K562 (cell line): ENCODE data around the gene CNTF. TPM values are rescaled to one million over a fixed set of nuclear protein-coding genes. Genes with fewer than 3 reads are reported as not detected.

Source experiments
- ATAC-seq: fragments of 200-7000 bp; cut with Tn5 transposase; 3 replicates; pipeline ENCODE4 v1.9.1; 2020; ENCODE audit warnings: moderate library complexity
- BruUV-seq: library from RNA; stranded (reverse); fragments of 400-500 nt; replicated peaks from 2 replicates; lab custom pipeline; 2021; lab: Mats Ljungman, UMichigan
- CTCF ChIA-PET: fragments of 300-600 bp; formaldehyde crosslinking; extraction: SDS; loops from one replicate; lab custom pipeline; 2021; ENCODE audit warnings: low intra/inter-chr PET ratio; lab: Yijun Ruan, JAX
- POLR2A ChIA-PET: fragments of 300-600, 350-650 bp; sonication (Branson Sonifier 250); formaldehyde crosslinking; extraction: SDS; loops from one replicate; lab custom pipeline; 2021; ENCODE audit warnings: antibody characterized with exemption, inconsistent platforms; lab: Yijun Ruan, JAX
- DNase-seq, 4 experiments: peaks; one replicate each; pipeline versions ENCODE4 v3.0.0 to v3.0.0-alpha.2; 2011 to 2018; ENCODE audit warnings: low spot score in 3 of 4, mixed read lengths in 3 of 4; ENCODE audit errors: extremely low read depth in 1 of 4
- FAIRE-seq: peaks from 2 replicates; lab custom pipeline; 2011; peaks lifted over from hg19 to GRCh38; lab: Jason Lieb, UNC
- H2AFZ ChIP-seq: 2 replicates; pipeline ENCODE4 v1.6.0; 2011; ENCODE audit warnings: low read depth, low read length, control low read depth, inconsistent platforms
- H3K27ac ChIP-seq: fragments of 200-600 bp; 3 replicates; pipeline ENCODE4 v1.8.0; 2011; ENCODE audit warnings: low read depth, mild to moderate bottlenecking, control low read depth, inconsistent platforms, low read length, moderate library complexity, mixed read lengths; ENCODE audit errors: extremely low read depth
- H3K27me3 ChIP-seq, 2 experiments: fragments of 300-600 bp in 1 of 2; 2 replicates in 1 of 2; 3 replicates in 1 of 2; pipeline versions ENCODE4 v1.6.0 to v1.8.0; 2011; ENCODE audit warnings: inconsistent platforms in 2 of 2, low read length in 2 of 2, mild to moderate bottlenecking in 1 of 2, mixed read lengths in 1 of 2, moderate library complexity in 1 of 2; ENCODE audit not compliant: control insufficient read depth in 2 of 2, insufficient read depth in 2 of 2
- H3K36me3 ChIP-seq: fragments of 300-600 bp; 3 replicates; pipeline ENCODE4 v1.8.0; 2011; ENCODE audit warnings: mild to moderate bottlenecking, low read length, inconsistent platforms; ENCODE audit not compliant: control insufficient read depth, insufficient read depth
- H3K4me1 ChIP-seq, 2 experiments: fragments of 200-600 bp in 1 of 2; replicated peaks in 1 of 2; 2 replicates in 1 of 2; 3 replicates in 1 of 2; pipeline versions ENCODE4 v1.5.1 to v1.8.0; 2011; ENCODE audit warnings: inconsistent platforms in 2 of 2, low read length in 2 of 2, mild to moderate bottlenecking in 1 of 2, mixed read lengths in 1 of 2, moderate library complexity in 1 of 2; ENCODE audit not compliant: control insufficient read depth in 2 of 2, insufficient read depth in 2 of 2
- H3K4me2 ChIP-seq: 2 replicates; pipeline ENCODE4 v1.6.1; 2011; ENCODE audit warnings: low read length, control low read depth, inconsistent platforms, mixed read lengths; ENCODE audit not compliant: insufficient read depth
- H3K4me3 ChIP-seq: fragments of 200-600 bp; sonication (generic), shearing (Covaris generic); 2 replicates; pipeline ENCODE4 v1.5.1; 2016; ENCODE audit warnings: control low read depth, inconsistent platforms
- H3K79me2 ChIP-seq: fragments of 200-600 bp; 3 replicates; pipeline ENCODE4 v1.8.0; 2011; ENCODE audit warnings: low read length, inconsistent platforms; ENCODE audit not compliant: control insufficient read depth, insufficient read depth
- H3K9ac ChIP-seq, 2 experiments: 2 replicates each; pipeline versions ENCODE4 v1.6.0 to v1.6.1; 2011; ENCODE audit warnings: low read depth in 2 of 2, low read length in 2 of 2, control low read depth in 1 of 2, inconsistent platforms in 1 of 2, mild to moderate bottlenecking in 1 of 2, mixed read lengths in 1 of 2; ENCODE audit not compliant: insufficient read depth in 1 of 2
- H3K9me1 ChIP-seq: one replicate; pipeline ENCODE4 v1.6.0; 2011; ENCODE audit warnings: inconsistent platforms, mild to moderate bottlenecking, low read length, moderate library complexity; ENCODE audit not compliant: control insufficient read depth, insufficient read depth
- H3K9me3 ChIP-seq: replicated peaks from 2 replicates; pipeline ENCODE4 v1.5.1; 2011; ENCODE audit warnings: low read depth, low read length, inconsistent platforms; ENCODE audit not compliant: control insufficient read depth, insufficient read depth
- H4K20me1 ChIP-seq: replicated peaks from 2 replicates; pipeline ENCODE4 v1.6.1; 2011; ENCODE audit warnings: low read length, inconsistent platforms, mixed read lengths; ENCODE audit not compliant: control insufficient read depth, insufficient read depth
- CHD4 ChIP-seq: fragments of 200-600 bp; sonication (generic); IDR thresholded peaks from 3 replicates; pipeline ENCODE4 v1.6.1; 2012; ENCODE audit warnings: low read depth, mild to moderate bottlenecking, mixed read lengths, low read length, inconsistent platforms; ENCODE audit not compliant: insufficient read depth, insufficient replicate concordance, poor library complexity, severe bottlenecking
- HNRNPH1 ChIP-seq: fragments of 200-400 bp; formaldehyde crosslinking; optimal IDR thresholded peaks from 2 replicates; pipeline ENCODE3; 2017; ENCODE audit warnings: low read depth, mild to moderate bottlenecking, low read length, moderate library complexity
- L3MBTL2 ChIP-seq: fragments of 450-650 bp; IDR thresholded peaks from 2 replicates; pipeline ENCODE4 v1.6.1; 2016; ENCODE audit warnings: mild to moderate bottlenecking, moderate library complexity
- MBD2 ChIP-seq: sonication (generic); IDR thresholded peaks from 2 replicates; pipeline ENCODE4 v1.6.1; 2016; ENCODE audit warnings: low read depth, borderline replicate concordance
- RERE ChIP-seq: sonication (generic); formaldehyde crosslinking; IDR thresholded peaks from 2 replicates; pipeline ENCODE4 v1.8.0; 2023; ENCODE audit warnings: missing genetic modification reagents, mild to moderate bottlenecking, borderline replicate concordance
- SRSF3 ChIP-seq: fragments of 200-400 bp; formaldehyde crosslinking; IDR thresholded peaks from 2 replicates; pipeline ENCODE4 v1.6.1; 2016; ENCODE audit warnings: mild to moderate bottlenecking, low read length, moderate library complexity; ENCODE audit not compliant: insufficient read depth
- WGBS: fragments of 100-300 bp; shearing (Covaris generic); methylation state at CpG from one replicate; pipeline ENCODE4 v1.1.6; 2016; ENCODE audit warnings: low coverage, mixed read lengths; ENCODE audit not compliant: insufficient coverage; ENCODE audit errors: missing lambda C conversion rate; 5-methylcytosine and 5-hydroxymethylcytosine counted together
- in situ Hi-C: fragments of 300-500 bp; cut with MboI; formaldehyde crosslinking; loops from 4 replicates; pipeline ENCODE4 v1.15.0; 2018; ENCODE audit warnings: inconsistent platforms, mixed read lengths
- intact Hi-C: fragments of 100-400 bp; cut with micrococcal nuclease; formaldehyde crosslinking; loops from 2 replicates; pipeline ENCODE4 v1.14.2; 2022
- polyA plus RNA-seq, 8 experiments: library from polyadenylated mRNA; depleted of rRNA in 4 of 8; stranded (reverse) in 5 of 8; unstranded in 3 of 8; fragments of >200 nt; fragmentation: Nextera tagmentation in 2 of 8; fragmentation: Illumina TruSeq in 1 of 8; extraction: Ambion mirVana in 2 of 8; extraction: Trizol in 1 of 8; gene quantifications; 2 replicates each; pipeline versions ENCODE4 v1.2.1 to v1.2.3, GENCODE V29; 2011 to 2014; ENCODE audit warnings: inconsistent platforms in 1 of 8, missing spikeins in 1 of 8
- total RNA-seq, 7 experiments: library from RNA; depleted of rRNA in 6 of 7; stranded (reverse); fragments of >200 nt in 6 of 7; fragmentation: Illumina TruSeq in 2 of 7; extraction: Trizol in 2 of 7; gene quantifications; 2 replicates each; pipeline versions ENCODE4 v1.2.1 to v1.2.3, GENCODE V29; 2011 to 2021; ENCODE audit warnings: low replicate concordance in 1 of 7

The CNTF gene
- total and polyA plus RNA-seq, 9 of the 15 experiments (the other 6 are each of a cell fraction or from before 2014, with no cell fraction given) = 0.17 to 5.0 (median 2.3) TPM

GRCh38 chr11:58641803-58642581, 19.5 kb downstream of the CNTF start:
- DNase-seq (peak in 1 of 4 experiments; percentile 20), ATAC-seq (no peak), FAIRE-seq (no peak)
- POLR2A ChIA-PET = no interaction called here
- no TSS peak for BruUV-seq
- Histone ChIP-seq H3K4me3 (no peak overlapping the region), H3K9me1 (no peaks in the 10 kb centered on the region), H3K36me3 (no peaks in the 10 kb centered on the region), H3K27ac (no peak overlapping the region), H3K9me3 (peaks cover 3% of the 10 kb centered on the region; the same call in 1 of the 2 replicates), H3K4me1 (peaks cover 0 to 9% of the 10 kb centered on the region in 2 experiments; a peak in 3 of 5 replicates), H3K4me2 (no peak overlapping the region; the same call in 1 of the 2 replicates), H2AFZ (peak overlapping the region; percentile 34; the same call in 1 of the 2 replicates), H4K20me1 (no peaks in the 10 kb centered on the region), H3K9ac (no peak overlapping the region), H3K79me2 (no peaks in the 10 kb centered on the region), H3K27me3 (no peaks in the 10 kb centered on the region)
- 5% methylated on average over 7 of the region's 7 CpGs for WGBS
- in situ Hi-C loops = loop anchor here (5.0 to 25.0 kb wide), 2 partner anchors 255 to 495 kb away; partner anchors contain the start of gene FAM111A
- intact Hi-C loops = no loop called here
- CTCF ChIA-PET = no interaction called here
- TF ChIP-seq SRSF3 = no peak
- TF ChIP-seq HNRNPH1 = no peak
- TF ChIP-seq L3MBTL2 = peak; percentile 24; the same call in 1 of the 2 replicates
- no peak for TF ChIP-seq MBD2
- no peak for TF ChIP-seq RERE
- TF ChIP-seq CHD4 = no peak
